Stimulated activated CD4-positive, alpha-beta T cell treated with anti-CD3 and anti-CD28 coated beads, Interleukin-4, amount 100 ng/mL, for 1 hour (primary cell): ENCODE measurements around the gene BNC1.
"Not testable (repeated sequence)": the region's sequence is repeated elsewhere in the genome, so short reads cannot be mapped to it uniquely, and the experiment has no call there.

Source experiments
- DNase-seq: peaks from one replicate; pipeline ENCODE4 v3.0.0-alpha.2; 2020

The BNC1 gene

DNA sequence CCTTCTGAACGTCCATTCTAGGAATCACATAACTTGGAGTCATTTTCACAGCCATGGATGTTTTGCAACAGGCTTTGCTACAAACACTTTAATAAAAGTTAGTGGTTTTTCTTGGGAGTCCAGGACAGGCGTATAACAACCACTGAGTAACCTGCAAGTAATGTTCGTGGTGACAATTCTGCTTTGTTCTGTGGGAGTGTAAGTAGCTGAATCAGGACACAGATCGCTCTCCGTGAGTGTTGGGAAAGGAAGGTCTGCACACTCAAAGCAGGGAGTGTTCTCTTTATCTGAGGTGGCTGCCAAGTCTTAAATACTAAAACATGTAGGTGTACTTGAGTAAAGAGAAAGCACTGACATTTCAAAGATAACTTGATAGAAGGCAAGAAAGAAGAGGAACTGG is 7.9 kb upstream of the BNC1 start:
- DNase-seq = no peak

DNA sequence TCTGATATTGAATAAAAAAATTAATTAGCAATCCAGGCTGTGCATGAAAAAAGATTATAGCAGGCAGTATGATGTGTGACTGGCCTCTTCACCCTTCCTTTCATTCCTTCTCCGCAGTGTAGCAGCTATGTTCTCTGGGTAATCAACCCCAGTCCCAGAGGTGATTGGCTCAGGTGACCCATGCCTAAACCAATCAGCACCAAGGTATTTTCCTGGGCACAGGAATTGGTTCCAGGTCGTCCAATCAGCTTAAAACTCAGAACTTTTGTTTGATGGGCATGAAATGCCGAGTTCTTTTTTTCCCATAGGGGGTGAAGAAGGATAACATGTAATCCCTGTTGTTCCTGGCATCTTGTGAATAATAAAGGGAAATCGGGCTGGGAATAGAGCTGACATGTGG is 5.8 kb upstream of the BNC1 start:
- DNase-seq = no peak

DNA sequence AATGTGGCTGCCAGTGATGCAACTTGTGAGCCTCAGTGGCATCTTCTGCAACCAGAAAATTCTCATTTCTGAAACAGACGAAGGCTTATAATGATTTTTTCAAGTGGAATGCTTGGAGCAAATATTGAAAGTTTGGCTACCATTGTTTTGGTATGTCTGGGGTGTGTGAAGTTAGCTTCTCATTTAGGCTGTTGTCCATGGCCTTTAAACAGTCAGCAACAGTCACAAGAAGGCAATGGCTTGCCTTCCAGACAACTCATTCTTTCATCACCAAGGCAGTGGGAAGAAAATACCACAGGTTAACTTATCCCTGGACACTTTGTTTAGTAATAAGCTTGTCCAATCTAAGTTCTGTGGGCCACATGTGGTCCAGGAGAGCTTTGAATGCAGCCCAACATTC is 4.7 kb upstream of the BNC1 start:
- DNase-seq = no peak

DNA sequence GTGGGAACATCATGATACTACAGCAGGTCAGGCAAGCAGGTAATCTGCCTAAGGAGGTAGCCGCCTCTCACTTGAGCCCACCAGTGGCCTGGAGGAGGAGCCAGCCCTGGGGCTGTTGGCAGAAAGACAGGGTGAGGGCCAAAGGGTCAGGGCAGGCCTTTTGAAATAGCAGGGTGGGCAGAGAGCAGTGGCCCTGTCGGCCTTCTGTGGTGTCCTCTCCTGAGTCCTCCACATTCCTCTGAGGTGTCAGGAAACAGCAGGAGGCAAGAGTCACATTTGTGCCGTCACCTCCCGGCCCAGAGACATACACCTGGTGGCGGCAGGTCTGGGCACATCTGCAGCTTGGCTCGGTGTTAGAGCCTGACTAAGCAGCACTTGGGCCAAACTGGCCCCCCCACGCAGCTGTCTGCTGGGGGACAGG is 3.9 kb upstream of the BNC1 start:
- DNase-seq = no peak

DNA sequence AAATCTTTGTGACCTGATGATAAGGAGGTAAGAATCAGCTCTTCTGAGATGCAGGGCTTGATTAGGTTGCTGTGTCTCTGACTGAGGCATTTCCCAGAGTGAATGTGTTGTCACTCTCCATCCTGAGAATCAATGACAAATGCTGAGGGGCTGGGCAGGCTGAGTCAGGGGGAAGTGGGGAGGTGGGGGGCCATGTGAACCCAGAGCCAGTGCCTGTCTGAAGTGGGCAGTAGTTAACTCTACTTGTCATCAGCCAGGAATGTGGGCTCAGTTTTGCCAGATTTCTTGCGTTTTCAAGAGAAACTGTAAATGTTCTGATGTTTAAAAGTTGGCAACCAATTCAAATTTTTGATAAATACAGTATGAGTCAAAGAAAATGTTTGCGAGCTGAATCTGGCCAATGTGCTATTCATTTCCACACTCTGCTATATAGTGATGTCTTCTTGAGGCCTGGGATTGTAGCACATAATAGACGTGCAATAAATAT is 3.1 kb upstream of the BNC1 start:
- DNase-seq = no peak

DNA sequence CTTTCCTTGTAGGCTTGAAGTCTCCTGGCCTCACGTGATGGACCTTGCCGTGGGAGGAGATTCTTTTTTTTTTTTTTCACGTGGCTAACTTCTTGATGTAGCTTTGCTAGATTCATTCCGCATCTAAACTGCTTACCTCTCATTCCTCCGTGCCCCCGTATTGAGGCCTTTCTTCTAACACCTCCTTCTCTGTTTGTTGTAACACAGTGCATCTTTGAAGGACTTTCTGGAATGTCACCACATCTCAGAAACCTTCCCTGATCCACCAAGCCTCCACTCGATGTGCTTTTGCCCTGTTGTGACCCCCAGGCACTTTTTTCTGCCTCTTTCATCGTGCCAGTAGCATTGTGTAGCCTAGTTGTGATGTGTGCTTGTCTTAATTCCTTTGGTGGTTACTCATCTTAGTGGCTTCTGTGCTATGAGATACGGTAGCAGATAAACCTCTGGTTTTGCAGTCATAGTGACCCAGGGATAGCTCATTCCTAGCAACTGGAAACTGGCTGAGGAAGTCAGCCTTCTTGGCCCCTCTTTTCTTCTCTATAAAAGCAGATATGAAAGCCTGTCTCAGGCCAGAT is 1.6 kb upstream of the BNC1 start:
- no peak for DNase-seq

DNA sequence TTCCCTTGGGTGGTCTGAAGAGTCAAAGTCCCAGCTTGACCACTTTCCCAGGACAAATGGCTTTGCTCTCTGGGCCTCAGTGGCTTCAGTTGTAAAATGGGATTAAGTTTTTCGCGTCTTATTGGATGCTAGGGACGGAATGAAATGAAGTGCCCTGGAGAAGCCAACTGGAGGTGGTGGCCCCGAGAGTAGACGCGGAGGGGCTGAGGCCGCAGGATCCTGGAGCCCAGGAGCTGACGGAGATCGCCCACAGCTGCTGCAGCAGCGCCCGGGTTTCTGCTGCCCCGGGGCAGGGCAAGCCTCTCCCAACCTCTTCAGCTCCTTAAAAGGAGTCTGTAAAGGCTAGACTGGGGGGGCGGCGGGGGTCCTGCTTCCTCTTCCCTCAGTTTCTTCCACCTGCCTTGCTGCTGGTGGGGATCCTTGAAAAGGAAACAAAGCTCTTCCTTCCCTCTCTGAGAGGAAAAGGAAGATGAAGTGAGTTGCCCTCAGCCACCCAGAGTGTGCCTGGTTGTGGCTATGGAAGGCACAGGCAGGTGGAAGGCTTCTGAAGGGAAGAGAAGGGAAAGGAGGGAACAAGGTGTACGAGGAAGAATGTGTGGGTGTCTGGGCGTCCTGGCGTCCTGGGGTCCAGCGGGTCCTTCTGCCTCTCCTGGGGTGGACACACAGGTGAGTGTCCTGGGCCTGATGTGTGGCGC is 967 bp upstream of the BNC1 start:
- no peak for DNase-seq

DNA sequence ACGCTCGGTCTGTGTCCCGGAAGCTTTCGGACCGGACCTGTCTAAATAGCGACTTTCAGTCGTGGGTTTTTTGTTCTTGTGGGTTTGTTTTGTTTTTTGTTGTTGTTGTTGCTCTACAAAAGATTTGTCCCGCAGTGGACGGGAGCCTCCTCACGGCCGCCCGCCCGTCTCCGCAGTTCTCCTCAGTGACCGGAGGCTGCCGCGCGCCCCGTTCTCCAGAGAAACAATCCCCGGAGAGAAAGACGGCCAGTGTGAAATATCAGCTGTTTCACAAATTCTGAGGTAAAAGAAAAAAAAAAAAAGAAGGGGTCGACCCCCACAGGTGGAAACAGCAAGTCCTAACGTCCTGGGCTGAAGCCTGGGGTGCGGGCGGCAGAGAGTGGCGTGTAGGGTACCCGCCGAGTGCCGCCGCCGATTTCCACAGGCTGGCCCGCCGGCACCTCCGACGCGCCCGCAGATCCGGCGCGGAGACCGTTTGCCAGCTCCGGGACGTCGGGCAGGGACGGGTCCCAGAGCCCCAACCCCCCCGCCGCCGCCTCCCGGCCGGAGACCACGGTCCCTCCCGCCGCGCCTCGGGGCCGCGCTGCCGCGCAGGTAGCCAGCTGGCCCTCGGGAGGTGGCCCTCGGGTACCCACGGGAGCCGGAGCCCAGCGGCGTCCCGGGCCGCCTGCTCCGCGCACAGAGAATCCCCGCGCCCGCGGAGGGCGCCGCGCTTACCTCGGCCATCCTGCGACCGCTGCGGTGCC is 478 bp downstream of the BNC1 start:
- no peak for DNase-seq

DNA sequence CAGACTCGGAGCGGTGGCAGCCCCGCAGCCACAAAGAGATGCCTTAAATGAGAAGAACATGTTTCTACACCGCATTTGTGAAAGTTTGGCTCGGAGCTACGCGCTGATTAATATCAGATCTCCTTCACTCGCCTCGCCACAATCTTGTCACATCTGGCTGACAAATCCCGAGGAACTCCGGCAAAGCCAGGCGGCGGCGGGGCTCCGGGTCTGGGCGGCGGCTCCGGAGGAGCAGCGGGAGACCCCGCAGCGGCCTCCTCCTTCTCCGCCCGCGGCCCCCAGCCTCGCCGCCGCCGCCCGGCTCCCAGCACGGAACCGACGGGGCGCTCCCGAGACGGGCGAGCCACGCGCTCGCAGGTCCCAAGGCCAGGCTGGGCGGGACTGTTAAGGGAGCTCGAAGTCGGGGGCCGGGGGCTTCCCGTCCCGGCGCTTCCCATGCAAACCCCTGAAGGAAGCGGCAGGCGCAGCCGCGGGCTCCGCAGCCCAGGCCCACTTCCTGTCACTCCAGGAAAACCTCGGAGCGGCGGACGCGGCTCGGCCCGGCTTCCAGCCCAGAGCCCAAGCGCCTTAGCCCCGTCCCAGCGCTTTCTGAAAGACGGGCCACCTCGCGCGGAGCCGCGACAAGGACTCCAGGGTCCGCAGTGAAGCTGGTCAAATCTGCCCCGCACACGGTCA is 1.2 kb downstream of the BNC1 start:
- DNase-seq = no peak

DNA sequence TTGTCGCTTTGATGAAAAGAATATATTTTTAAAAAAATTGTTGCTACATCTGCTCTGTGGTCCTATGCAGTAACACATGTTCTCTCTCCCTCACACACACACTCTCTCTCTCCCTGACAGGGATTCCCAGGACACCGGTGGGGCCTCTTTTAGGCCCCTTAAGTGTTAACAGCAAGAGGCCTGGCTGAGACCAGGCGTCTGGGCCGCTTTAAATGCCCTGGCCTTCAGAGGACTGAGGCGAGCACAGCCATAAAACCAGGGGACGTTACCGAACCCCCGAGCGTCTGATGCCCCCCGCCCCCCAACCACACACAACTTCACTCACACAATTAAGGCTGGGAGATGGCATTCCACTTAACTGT is 1.7 kb downstream of the BNC1 start:
- DNase-seq = no peak

DNA sequence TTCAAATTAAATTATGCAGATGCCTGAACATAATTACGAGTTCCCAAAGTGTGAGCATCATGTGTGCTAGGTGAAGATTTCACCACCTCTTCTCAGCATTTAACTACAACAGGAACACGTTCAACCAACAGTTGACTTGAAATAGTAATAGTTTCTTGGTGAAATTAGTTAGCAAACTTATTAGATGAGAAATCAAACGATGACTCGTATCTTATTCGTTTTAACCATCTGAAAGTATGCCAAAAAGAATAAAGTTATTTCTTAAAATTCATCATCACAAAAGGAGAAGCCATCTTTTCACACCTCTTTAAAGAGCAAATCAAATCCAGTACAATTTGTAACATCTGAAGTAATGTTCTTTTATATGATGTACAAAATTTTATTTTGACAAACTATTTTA is 2.3 kb downstream of the BNC1 start:
- no peak for DNase-seq

DNA sequence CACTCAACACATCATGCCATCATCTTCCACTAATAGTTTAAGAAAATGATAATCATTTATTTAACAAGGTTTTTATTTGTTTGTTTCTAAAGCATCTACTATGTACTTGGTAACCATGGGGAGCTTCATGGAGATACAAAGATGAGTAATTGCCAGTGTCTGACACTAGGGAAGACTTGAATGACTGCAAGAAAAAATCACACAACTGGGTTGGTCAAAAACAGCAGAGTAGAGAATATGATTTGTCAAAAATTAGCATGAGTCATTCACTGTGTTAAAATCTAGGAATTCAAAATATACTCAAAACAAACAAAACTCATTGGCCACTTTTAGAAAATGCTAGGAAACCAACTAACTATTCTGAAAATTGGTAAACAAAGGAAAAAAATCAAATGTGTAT is 6.3 kb downstream of the BNC1 start:
- no peak for DNase-seq

DNA sequence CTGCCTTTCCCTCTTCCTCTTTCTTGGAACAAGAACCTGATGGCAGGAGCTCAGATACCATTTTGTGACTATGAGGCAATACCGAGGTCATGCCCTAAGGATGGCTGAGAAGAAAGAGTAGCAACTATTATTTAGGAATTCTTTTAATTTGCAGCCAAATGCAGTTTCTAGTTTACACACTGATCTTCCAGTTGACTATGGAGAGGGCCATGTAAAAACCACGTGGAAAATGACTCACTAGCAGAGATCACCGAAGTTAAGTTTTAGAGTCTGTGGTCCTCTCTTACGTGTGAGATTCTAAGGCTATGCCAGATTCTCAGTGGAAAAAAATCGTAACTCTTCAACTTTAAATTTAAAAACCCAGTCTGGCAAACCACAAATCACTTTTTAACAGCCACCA is 7.8 kb downstream of the BNC1 start:
- DNase-seq = no peak

DNA sequence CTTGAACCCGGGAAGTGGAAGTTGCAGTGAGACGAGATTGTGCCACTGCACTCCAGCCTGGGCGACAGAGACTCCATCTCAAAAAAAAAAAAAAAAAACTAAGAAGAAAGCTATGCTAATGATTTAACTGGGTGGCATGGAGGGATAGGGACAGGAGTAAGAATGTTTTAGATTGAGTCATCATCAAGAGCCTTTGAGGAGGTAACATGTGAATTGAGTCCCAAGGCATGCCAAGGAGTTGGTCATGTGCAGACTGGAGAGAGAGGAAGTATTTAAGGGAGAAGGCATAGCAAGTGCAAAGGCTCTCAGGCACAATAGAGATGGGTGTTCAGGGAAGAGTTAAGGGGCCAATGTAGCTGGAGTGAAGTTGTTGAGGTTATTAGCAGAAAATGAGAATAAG is 9.1 kb downstream of the BNC1 start:
- no peak for DNase-seq

DNA sequence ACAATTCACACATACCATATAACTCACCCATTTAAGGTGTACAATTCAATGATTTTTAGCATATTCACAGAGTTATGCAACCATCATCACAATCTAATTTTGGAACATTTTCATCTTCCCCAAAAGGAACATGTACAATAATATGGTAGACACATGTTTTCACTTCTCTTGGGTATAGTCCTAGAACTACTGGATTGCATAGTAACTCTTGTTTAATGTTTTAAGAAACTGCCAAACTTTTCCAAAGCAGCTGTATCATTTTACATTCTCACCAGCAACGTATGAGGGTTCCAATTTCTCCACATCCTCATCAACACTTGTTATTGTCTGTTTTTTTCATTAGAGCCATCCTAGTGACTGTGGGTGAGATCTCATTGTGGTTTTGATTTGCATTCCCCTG is 14.3 kb downstream of the BNC1 start:
- no peak for DNase-seq

DNA sequence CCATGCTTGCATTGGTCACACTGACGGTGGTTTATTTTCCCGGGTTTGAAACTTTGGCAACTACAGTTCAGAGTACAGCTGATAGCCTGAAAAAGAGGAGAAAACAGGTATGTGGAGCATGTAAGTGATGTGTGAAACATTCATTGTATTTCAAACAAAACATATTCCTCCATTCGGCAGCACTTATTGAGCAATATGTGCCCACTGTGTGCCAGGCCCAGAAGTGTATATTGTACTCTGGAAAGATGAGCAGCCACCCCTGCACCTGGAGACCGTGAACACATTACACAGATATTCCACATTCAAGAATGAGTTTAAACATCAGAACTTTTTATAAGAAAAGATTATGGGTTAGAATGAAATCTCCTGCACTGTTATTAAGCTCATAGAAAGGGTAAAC is 16.3 kb downstream of the BNC1 start:
- DNase-seq = no peak

DNA sequence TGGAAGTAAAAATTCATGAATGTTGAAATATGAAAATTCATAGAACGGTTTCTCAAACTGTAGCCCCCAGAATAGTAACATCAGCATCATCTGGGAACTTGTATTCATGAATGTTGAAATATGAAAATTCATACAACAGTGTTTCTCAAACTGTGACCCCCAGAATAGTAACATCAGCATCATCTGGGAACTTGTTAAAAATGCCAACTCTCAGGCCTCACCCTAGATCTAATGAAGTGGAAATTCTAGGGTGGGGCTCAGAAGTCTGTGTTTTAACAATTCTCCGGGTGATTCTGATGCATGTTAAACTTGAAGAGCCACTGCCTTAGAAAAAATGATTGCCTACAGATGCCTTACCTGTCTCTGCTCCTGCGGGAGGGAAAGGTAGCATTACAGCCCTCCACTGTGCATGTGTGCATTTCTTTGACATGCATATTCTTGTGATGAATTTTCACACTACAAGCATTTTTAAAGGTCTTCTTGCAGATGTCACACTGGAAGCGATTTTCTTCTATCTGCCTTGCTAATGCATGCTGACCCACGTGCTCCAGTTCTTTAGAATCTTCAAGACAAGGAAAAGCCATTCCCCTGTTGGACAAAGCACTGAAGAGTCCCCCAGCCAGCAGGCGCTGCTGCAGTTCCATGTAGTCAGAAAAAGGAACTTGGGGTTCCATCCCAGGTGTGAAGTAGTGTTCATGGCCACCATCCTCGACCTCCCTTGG is 21.7 kb downstream of the BNC1 start:
- no peak for DNase-seq

DNA sequence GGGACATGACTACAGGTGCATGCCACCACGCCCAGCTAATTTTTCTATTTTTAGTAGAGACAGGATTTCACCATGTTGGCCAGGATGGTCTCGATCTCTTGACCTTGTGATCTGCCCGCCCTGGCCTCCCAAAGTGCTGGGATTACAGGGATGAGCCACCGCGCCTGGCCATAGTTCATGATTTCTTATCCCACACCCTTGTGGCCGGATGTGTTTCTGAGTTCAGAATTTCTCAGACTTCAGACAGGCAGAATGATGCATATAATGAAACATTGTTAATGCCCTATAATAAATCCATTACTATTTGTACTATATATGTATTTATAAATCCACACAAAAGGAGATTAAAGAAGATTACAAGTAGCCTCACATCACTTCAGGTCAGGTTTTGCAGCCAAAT is 22.3 kb downstream of the BNC1 start:
- DNase-seq = not testable (repeated sequence)

DNA sequence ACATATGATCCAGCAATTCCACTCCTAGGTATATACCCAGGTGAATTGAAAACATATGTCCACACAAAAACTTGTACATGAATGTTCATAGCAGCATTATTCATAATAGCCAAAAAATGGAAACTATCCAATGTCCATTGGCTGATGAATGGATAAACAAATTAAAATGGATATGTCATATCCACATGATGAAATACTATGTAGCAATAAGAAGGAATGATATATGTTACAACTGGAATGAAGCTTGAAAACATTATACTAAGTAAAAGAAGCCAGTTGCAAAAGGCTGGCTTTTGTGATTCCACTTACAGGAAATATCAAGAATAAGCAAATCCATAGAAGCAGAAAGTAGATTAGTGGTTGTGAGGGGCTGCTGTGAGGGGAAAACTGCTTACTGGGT is 33.7 kb downstream of the BNC1 start:
- DNase-seq = no peak

DNA sequence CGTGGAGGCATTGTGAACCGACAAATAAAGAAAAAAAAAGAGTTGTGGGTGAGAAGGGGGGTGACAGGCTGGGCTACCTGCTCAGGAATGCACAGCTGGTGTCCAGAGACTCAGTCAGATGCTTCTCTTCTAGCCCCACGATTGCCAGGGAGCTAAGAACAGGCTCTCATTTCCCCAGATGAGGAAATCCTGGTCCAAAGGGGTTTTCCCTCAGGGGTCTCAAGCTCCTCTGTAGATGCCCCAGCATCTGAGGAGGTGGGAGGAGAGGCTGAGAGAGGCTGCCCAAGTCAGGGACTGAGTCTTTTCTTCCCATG is 35.5 kb downstream of the BNC1 start:
- no peak for DNase-seq

DNA sequence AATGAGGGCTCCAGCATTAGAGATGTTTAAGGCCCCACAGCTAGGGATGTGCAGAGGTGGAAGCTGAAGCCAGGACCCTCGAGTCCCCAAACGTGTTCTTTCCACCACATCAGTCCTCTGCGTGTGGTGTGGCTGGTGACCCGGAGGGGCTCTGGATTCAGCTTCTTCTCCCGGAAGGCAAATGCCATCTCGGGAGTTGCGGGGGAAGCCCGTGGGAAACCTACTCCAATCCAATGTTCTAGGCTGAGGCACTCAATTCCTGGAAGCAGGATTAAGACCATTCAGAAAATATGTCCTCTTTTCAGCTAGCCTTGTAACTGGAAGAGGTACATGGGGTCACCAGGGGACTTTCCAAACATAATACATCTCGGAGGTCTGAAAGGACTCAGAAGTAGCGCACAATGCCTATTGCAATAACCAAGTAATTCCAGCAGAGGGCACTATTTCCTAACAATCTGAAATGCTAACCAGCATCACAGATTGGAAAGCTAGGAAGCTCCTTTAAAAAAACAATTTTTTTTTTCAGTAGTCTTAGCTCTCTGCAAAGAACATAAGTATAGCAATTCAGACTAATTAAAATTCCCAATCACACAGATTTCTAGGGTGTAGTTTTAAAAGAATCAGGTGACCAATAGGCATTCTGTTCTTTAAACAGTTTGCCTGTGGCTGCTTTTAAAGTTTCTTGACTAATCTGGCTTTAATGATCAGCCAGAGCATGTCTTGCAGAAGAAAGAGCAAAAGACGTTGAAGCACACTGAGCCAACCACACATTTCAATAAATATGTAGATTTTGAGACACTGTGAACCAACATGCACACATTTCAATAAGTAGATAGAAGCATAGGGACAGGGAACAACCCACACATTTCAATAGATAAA is 36.1 kb downstream of the BNC1 start:
- DNase-seq = no peak

DNA sequence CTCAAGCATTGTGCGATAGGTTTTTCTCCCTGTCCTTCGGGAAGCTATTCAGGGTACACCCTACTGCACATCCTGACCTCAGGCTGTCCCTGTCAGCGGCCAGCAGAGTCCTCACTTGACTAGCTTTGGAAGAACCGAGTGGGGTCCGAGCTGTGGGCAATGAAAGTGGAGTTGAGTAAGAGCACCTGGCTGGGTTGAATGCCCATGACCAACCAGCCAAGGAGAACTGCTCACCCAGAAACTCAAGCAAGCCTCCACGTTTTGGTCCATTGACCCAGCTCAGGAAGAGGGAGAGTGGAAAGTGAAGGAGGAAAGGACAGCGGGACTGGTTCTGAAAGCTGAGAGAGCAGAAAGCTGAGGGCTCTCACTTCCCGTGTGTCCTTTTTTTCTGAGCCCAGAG is 40.8 kb downstream of the BNC1 start:
- no peak for DNase-seq
